Stimulated activated CD8-positive, alpha-beta memory T cell treated with anti-CD3 and anti-CD28 coated beads, Interleukin-7, amount 100 ng/mL, for 24 hours (primary cell): Measurements from ENCODE around the gene PEAK3.
A peak's percentile ranks its signal among the peaks of the same experiment; 100 is the strongest.

Experiments
- DNase-seq: peaks from one replicate; pipeline ENCODE4 v3.0.0-alpha.2; 2020; ENCODE audit warnings: low read depth

Gene PEAK3

DNA sequence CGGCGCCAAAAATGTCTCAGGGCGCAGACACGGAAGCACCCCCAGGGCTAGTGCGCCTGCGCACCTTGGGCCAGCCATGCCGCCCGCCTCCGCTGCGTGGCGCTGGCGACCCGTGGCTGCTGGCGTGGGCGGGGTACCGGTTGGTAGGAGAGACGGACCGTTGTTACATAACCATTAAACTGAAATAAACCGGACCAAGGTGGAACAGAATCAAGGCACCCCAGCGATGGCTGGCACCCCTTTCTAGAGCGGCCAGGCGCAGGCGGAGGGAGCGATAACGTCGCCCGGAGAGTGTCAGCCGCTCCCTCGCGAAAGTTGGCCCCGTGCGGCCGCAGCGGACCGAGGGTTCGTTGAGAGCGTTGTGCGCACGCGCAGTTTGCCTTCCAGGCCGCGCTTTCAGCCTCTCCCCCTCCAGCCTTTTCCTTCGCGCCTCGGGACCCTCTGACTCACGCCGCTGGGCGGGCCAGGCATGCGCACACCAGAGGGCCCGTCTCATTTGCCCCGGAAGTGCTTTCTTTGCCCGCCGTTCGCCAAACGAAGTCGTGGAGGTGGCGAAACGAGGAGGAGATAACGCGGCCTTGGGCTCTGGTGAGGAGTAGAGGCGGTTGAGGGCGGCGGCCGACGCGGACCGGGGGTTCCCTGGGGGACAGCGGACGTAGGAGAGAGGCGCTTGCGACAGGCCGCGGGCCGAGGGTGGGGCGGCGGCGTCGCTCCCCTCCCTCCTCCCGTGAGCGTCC, 45.5 kb downstream of the PEAK3 start, which contains the start of the genes PLEKHJ1 and SF3A2:
Gene PLEKHJ1, minus strand, starts transcription at position 16 of the 737 bp plus-strand sequence. CDS start 81 bp downstream, outside the sequence.
Gene SF3A2, plus strand, starts transcription at position 511 of the 737 bp plus-strand sequence. CDS start 6,595 bp downstream, outside the sequence.
- DNase-seq, result peak; percentile 96

- no peak for DNase-seq
Observed at GRCh38 chr19:2236064-2236313, 46.0 kb downstream of the PEAK3 start.

- DNase-seq, result no peak
Observed at GRCh38 chr19:2235381-2236063, 46.5 kb downstream of the PEAK3 start.

GRCh38 chr19:2234996-2235380, 47.0 kb downstream of the PEAK3 start:
- no peak for DNase-seq

DNA sequence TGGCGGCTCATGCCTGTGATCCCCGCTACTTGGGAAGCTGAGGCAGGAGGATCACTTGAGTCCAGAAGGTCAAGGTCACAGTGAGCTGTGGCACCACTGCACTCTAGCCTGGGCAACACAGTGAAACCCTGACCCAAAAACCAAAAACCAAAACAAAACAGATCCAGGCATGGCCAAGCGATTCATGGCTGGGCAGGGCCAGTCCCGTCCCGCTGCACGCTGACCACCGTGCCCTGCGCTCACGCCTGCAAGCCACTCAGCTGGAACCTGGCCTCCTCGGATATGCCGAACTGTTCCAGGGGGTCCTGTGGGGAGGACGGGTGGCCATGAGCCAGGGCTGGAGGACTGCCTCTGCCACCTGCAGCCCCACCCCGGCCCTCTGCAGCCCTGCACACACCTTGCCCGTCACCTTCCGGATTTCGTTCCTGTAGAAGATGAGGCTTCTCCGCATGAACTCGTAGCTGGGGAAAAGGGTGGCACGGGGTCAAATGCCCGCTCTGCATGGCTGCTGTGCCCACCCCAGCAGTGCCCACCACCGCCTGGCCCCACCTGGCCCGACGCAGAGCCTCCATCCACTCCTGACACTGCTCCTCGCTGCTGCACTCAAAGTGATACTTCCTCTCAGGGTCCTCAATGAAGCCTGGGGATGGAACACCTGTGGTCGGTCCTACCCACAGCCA, 48.2 kb downstream of the PEAK3 start:
- DNase-seq, result no peak

- DNase-seq, result no peak
Observed at GRCh38 chr19:2232286-2233151, 49.5 kb downstream of the PEAK3 start.

DNA sequence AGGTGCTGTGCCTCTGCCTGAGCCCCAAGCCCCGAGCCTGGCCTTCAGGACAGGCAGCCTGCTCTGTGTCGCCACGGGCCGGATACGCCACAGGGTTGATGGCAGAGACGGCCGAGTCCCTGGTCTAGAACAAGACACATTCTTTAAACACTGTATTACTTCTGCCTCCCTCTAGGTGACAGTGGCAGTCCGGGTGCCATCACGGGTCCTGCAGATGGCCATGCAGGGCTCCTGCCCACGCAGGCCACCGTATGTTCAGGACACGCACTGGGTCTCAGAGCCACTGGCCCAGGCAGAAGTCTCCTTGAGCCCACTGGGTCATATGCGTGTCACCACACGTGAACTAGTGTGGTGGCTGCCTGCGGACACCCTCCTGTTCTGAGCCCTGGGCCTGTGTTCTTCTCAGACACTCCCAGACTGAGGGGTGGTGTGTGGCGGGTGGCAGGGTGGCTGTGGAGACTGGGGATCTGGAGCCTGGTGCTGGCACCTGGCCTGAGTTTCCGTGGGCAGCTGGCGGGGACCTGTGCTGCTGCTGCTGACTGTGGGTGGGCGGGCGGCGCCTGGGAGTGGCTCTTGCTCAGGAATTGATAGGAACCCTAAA, 50.3 kb downstream of the PEAK3 start:
- no peak for DNase-seq

DNA sequence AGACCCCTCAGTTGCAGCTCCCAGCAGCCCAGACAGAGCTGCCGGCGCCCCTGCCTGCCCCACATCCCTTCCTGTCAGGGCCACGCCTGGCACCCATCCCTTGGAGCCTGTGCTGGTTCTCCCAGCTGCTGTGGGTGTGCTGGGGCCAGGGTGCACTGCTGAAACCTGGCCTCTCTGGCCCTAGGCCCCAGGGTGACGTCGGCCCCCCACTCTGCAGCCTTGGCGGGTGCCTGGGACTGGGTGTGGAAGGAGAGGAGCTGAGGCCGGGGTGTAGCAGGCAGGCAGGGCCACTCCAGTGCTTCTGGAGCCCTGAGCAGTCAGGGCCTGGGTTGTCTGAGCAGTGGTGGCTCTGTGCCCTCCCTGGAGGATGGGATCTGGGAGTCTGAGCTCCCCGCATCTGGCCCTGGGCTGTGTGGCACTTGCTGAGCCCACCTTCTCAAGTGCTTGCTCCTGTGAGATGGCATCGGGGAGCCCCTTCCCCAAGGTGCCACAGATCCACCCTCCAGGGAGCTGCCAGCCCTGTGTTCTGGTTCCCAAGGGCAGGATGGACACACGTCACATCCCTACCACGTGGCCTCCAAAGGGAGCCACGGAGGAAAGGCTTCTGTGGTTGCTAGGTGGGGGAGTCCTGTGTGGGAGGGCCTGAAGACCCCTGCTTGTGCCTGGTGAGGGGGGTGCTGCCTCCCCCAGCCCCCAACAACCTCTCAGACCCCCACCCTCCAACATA, 51.0 kb downstream of the PEAK3 start:
- no peak for DNase-seq

- DNase-seq, result no peak
Observed at GRCh38 chr19:2230033-2230531, 51.9 kb downstream of the PEAK3 start.

- no peak for DNase-seq
Observed at GRCh38 chr19:2229103-2230032, 52.6 kb downstream of the PEAK3 start.

- DNase-seq, result no peak
Observed at GRCh38 chr19:2228157-2229030, 53.6 kb downstream of the PEAK3 start.

DNA sequence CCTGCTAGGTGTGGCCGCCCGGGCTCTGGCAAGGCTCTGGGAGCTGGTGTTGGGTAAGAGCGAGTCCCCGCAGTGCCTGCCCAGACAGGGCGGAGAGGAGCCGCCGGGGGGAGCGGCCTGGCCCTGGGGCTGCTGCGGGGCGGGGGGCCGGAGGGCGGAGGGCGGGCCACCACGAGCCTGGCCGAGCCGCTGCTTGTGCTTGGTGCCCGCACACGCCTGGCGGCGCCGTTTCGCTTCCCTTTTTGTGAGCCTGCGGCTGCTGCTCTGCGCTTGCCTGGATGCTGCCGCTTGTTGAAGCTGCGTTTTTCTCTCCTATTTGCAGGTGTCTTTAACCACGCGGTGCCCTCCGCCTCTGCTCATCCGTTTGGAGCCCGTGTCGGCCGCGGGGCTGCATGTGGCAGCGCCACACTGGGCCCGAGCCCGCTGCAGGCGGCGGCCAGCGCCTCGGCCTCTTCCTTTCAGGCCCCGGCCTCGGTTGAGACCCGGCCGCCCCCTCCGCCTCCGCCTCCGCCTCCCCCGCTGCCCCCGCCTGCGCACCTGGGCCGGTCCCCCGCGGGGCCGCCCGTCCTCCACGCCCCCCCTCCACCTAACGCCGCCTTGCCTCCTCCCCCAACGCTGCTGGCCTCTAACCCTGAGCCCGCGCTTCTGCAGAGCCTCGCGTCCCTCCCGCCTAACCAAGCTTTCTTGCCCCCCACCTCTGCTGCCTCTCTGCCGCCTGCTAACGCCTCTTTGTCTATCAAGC, 54.4 kb downstream of the PEAK3 start:
- DNase-seq, result no peak

GRCh38 chr19:2226840-2227360, 55.1 kb downstream of the PEAK3 start:
- DNase-seq, result no peak

GRCh38 chr19:2226051-2226839, 55.7 kb downstream of the PEAK3 start:
- no peak for DNase-seq

DNA sequence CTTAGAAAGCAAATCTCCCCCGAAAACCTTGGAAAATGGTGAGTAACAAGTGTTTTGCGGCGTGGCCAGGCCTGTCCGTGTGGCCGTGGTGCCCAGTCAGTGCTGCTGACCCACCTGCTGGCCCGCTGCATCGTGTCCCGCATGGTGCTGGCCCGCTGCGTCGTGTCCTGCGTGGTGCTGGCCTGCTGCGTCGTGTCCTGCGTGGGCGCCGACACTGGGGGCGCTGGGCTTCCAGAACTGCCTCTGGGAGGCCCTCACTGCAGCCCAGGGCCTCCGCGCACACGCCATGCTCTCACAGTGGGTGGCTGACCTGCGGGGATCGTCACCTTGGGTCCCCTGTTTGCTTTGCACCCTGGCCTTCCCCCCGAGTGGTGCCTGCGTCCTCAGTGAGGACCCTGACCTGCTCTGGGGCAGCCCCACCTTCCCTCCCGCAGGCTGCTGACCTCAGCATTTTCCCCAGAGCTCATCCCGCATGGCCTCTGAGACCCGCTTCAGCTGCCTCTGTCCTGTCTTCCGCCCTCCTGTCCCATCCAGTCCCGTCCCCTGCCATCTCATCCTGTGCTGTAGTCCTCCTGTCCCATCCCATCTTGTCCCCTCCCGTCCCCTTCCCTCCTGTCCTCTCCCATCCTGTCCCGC, 56.4 kb downstream of the PEAK3 start:
- no peak for DNase-seq

GRCh38 chr19:2224754-2225349, 57.1 kb downstream of the PEAK3 start:
- no peak for DNase-seq
